Lung (tissue), 12 donors: ENCODE data around the gene ZNF662. TPM values are rescaled to one million over a fixed set of nuclear protein-coding genes. Genes with fewer than 3 reads are reported as not detected.

Experiments used
- ATAC-seq: fragments of 200-7000 bp; cut with Tn5 transposase; one replicate; pipeline ENCODE4 v1.9.1; 2020; ENCODE audit warnings: moderate number of reproducible peaks; ENCODE audit not compliant: insufficient read depth, low FRiP score
- DNase-seq, 3 donors: peaks; one replicate each; pipeline ENCODE4 v3.0.0-alpha.2; 2013 to 2017
- H3K27ac ChIP-seq, 2 donors: one replicate each; pipeline ENCODE4 v1.5.1; 2013; ENCODE audit warnings: mild to moderate bottlenecking in 2 of 2, moderate library complexity in 2 of 2, control low read depth in 1 of 2, inconsistent platforms in 1 of 2, low read depth in 1 of 2, low read length in 1 of 2
- H3K27me3 ChIP-seq, 3 donors: one replicate each; pipeline ENCODE4 v1.5.1; 2013; ENCODE audit warnings: low read length in 2 of 3; ENCODE audit not compliant: control insufficient read depth in 3 of 3, insufficient read depth in 3 of 3
- H3K36me3 ChIP-seq, 4 donors: one replicate each; pipeline ENCODE4 v1.5.1; 2013; ENCODE audit warnings: low read length in 4 of 4, mild to moderate bottlenecking in 1 of 4, moderate library complexity in 1 of 4; ENCODE audit not compliant: control insufficient read depth in 4 of 4, insufficient read depth in 4 of 4
- H3K4me1 ChIP-seq, 5 donors: one replicate each; pipeline ENCODE4 v1.5.1; 2013; ENCODE audit warnings: low read length in 5 of 5, mild to moderate bottlenecking in 2 of 5, moderate library complexity in 1 of 5; ENCODE audit not compliant: control insufficient read depth in 5 of 5, insufficient read depth in 5 of 5
- H3K4me3 ChIP-seq: one replicate; pipeline ENCODE4 v1.5.1; 2013; ENCODE audit warnings: mild to moderate bottlenecking, control low read depth, moderate library complexity
- H3K9ac ChIP-seq, 2 donors: one replicate each; pipeline ENCODE4 v1.5.1; 2013; ENCODE audit warnings: low read length in 2 of 2, control low read depth in 1 of 2; ENCODE audit not compliant: insufficient read depth in 1 of 2
- H3K9me3 ChIP-seq, 4 donors: one replicate each; pipeline ENCODE4 v1.5.1; 2013; ENCODE audit warnings: low read length in 3 of 4, mild to moderate bottlenecking in 1 of 4, moderate library complexity in 1 of 4; ENCODE audit not compliant: control insufficient read depth in 4 of 4, insufficient read depth in 3 of 4
- CTCF ChIP-seq: IDR thresholded peaks from 2 replicates; pipeline ENCODE4 v1.5.1; 2012; ENCODE audit warnings: mild to moderate bottlenecking; ENCODE audit errors: control extremely low read depth, extremely low read depth
- WGBS, 2 donors: extraction: QIAGEN DNeasy Blood & Tissue Kit; methylation state at CpG; one replicate each; pipeline ENCODE4 v1.1.7; 2013; 5-methylcytosine and 5-hydroxymethylcytosine counted together
- polyA plus RNA-seq, 2 donors: library from polyadenylated mRNA; stranded (reverse); fragments of 200-250 nt; gene quantifications; one replicate each; pipeline ENCODE4 v1.2.1, GENCODE V29; 2013
- total RNA-seq, 2 donors: library from RNA; depleted of rRNA in 1 of 2; stranded (reverse); fragments of >200 nt in 1 of 2; gene quantifications; one replicate each; pipeline ENCODE4 v1.2.1, GENCODE V29; 2014 to 2021
- donor health status: control.
- donor health status: control.
- donor health status: Bipolar disorder and iron deficiency.
- donor health status: healthy.
- donor health status: DM: yes; HTN: yes; CAD: no.

ZNF662 gene
- total and polyA plus RNA-seq, 4 donors, result 0.85 to 22.7 (median 6.4) TPM

GRCh38 chr3:42872718-42873117, 33.2 kb upstream of the ZNF662 start:
- Histone ChIP-seq H3K4me3 (no peak overlapping the region), H3K4me1 (peaks cover 0 to 20% (median 5%) of the 10 kb centered on the region in 5 donors), H3K36me3 (no peaks in the 10 kb centered on the region), H3K9ac (no peak overlapping the region), H3K27me3 (no peaks in the 10 kb centered on the region), H3K9me3 (no peaks in the 10 kb centered on the region), H3K27ac (no peak overlapping the region)
- no peak for ATAC-seq
- 88 to 95% methylated on average over 1 of the region's 1 CpG for WGBS, 2 donors
- no peak for DNase-seq
- TF ChIP-seq CTCF, result no peak

- TF ChIP-seq CTCF, result no peak
- H3K4me1 ChIP-seq, result peaks cover 0 to 21% (median 5%) of the 10 kb centered on the region in 5 donors
- H3K4me3 ChIP-seq, result no peak overlapping the region
- H3K27ac ChIP-seq, result no peak overlapping the region
- DNase-seq (no peak), ATAC-seq (no peak)
- WGBS, 2 donors, result 79 to 83% methylated on average over 9 of the region's 9 CpGs
- no peaks in the 10 kb centered on the region for H3K9me3 ChIP-seq
- no peaks in the 10 kb centered on the region for H3K36me3 ChIP-seq
- no peak overlapping the region for H3K9ac ChIP-seq
- no peaks in the 10 kb centered on the region for H3K27me3 ChIP-seq
These were observed 32.5 kb upstream of the ZNF662 start for GRCh38 chr3:42873221-42873982.

GRCh38 chr3:42874749-42875148, 31.2 kb upstream of the ZNF662 start:
- H3K9me3 ChIP-seq, result no peaks in the 10 kb centered on the region
- H3K27me3 ChIP-seq, result no peaks in the 10 kb centered on the region
- no peak for TF ChIP-seq CTCF
- H3K4me3 ChIP-seq, result no peak overlapping the region
- H3K4me1 ChIP-seq, result peaks cover 0 to 21% (median 5%) of the 10 kb centered on the region in 5 donors
- no peak overlapping the region for H3K27ac ChIP-seq
- H3K36me3 ChIP-seq, result no peaks in the 10 kb centered on the region
- DNase-seq, result no peak
- WGBS, 2 donors, result 92 to 97% methylated on average over 10 of the region's 10 CpGs
- H3K9ac ChIP-seq, result no peak overlapping the region
- ATAC-seq, result no peak
